ENCODE measurements around the gene GMPR2.

Gene GMPR2

GRCh38 chr14:24280797-24281460 lies 48.2 kb downstream of the GMPR2 start:
- no peak for TF ChIP-seq CTCF (conservative IDR thresholded peaks at IDR 0.05; ENCODE audit: low read depth, low read length)
- no peak overlapping the region for H3K4me3 ChIP-seq (ENCODE audit: low read depth, low read length)
- no peak for DNase-seq (ENCODE audit: low read depth)

- DNase-seq (ENCODE audit: low read depth), result no peak
- H3K4me3 ChIP-seq (ENCODE audit: low read depth, low read length), result no peak overlapping the region
- TF ChIP-seq CTCF (conservative IDR thresholded peaks at IDR 0.05; ENCODE audit: low read depth, low read length), result no peak
Observed at GRCh38 chr14:24281636-24282035, 48.9 kb downstream of the GMPR2 start.

- TF ChIP-seq CTCF (conservative IDR thresholded peaks at IDR 0.05; ENCODE audit: low read depth, low read length), result no peak
- H3K4me3 ChIP-seq (ENCODE audit: low read depth, low read length), result no peak overlapping the region
- DNase-seq (ENCODE audit: low read depth), result no peak
Observed at GRCh38 chr14:24282736-24283135, 50.0 kb downstream of the GMPR2 start.

- TF ChIP-seq CTCF (conservative IDR thresholded peaks at IDR 0.05; ENCODE audit: low read depth, low read length), result no peak
- no peak overlapping the region for H3K4me3 ChIP-seq (ENCODE audit: low read depth, low read length)
- no peak for DNase-seq (ENCODE audit: low read depth)
Observed at GRCh38 chr14:24283796-24284460, 51.2 kb downstream of the GMPR2 start.

- TF ChIP-seq CTCF (conservative IDR thresholded peaks at IDR 0.05; ENCODE audit: low read depth, low read length), result no peak
- DNase-seq (ENCODE audit: low read depth), result no peak
- no peak overlapping the region for H3K4me3 ChIP-seq (ENCODE audit: low read depth, low read length)
Observed at GRCh38 chr14:24284501-24285035, 51.8 kb downstream of the GMPR2 start.

- TF ChIP-seq CTCF (conservative IDR thresholded peaks at IDR 0.05; ENCODE audit: low read depth, low read length), result peak; percentile 2
- no peak overlapping the region for H3K4me3 ChIP-seq (ENCODE audit: low read depth, low read length)
- DNase-seq (ENCODE audit: low read depth), result no peak
Observed at GRCh38 chr14:24285351-24285750, 52.6 kb downstream of the GMPR2 start.

Measured in choroid plexus epithelial cell (primary cell).